ENCODE measurements around the gene CACYBP.

CACYBP gene

DNA sequence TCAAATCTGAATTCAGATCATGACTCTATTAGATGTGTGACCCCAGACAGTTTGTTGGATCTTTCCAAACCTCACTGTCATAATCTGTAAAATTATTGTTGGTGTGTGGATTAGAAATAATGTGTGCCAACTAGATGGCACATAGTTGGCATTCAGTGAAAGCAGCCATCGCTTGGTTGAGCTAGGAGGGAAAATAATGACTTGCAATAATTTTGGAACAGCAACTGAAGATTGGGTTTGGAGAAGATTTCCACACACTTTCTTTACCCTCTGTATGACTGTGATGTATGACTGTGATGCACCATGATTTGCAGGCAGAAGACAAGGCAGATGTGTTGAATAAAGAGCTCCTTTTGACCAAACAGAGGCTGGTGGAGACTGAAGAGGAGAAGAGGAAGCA, 24.0 kb upstream of the CACYBP start:
- no peak for DNase-seq

DNA sequence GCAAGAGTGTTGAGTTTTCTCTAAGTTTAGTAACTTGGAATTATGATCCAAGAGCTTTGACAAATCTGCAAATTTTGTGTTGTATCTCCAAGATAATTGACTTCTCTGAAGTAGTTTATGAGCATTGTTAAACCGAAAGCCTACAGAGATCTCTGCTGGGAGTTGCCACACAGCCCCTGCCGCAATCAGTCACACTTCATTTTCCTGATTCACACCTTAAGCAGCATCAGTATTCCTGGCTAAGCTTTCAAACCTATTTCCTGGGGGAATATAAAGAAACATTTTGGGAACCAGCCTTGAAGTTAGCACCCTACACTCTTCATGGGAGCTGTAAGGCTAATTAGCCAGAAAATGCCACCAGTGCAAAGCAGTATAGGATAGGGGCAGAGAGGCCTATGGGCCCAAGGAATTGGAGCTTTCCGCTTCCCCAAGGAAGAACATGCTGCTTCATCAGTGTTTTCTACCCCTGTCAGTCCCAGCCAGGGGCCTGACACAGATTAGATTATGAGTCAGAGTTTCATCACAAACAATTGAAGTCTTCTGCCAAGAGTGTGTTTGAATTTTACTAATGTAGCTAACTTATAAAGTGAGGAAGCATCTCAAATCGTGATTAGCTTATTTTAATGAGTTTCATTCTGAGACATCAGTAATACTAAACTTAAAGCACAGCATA, 23.2 kb upstream of the CACYBP start:
- no peak for DNase-seq

DNA sequence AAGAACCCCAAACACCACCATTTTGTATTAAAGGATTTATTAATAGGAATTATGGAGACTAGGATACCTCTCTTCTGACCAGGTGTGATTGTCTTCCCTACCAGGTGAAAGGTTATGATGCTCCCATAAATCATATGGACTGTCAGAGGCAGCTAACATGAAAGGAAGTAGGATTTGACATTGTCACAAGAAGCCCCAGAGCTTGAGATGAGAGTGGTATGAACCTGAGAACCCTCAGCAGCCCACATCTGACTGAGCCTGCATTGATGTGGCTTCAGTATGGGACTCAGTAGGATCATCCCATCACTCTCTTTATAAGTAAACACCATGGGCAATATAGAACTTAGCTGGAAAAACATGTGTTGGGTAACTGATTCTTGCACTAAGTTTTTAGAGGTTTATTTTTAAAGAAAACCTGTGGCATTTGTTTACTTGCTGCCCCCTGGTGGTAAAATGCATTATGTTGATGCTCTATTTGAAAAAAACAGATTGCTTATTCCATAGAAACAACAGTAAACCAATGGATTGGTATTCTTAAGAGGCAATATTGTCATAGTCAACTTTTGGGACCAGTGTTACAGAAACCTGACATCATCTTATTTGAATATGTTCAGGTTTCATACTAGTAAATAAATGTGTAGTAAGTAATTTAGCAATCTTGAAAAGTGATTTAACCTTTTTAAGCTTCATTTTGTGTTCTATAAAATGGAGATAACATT, 16.6 kb upstream of the CACYBP start:
- peak; percentile 77 for DNase-seq

DNA sequence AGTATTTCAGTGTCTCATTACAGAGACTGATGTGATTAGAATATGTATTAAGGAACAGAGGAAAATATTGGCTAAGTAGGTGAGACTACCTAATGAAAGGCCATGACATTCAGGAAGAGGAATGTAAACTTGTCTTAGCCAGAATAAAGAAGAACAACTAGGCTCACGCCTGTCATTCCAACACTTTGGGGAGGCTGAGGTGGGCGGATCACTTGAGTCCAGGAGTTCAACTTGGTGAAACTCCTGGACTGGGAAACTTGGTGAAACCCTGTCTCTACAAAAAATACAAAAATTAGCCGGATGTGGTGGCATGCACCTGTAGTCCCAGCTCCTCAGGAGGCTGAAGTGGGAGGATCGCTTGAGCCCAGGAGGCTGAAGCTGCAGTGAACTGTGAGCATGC, 14.8 kb upstream of the CACYBP start:
- no peak for DNase-seq

DNA sequence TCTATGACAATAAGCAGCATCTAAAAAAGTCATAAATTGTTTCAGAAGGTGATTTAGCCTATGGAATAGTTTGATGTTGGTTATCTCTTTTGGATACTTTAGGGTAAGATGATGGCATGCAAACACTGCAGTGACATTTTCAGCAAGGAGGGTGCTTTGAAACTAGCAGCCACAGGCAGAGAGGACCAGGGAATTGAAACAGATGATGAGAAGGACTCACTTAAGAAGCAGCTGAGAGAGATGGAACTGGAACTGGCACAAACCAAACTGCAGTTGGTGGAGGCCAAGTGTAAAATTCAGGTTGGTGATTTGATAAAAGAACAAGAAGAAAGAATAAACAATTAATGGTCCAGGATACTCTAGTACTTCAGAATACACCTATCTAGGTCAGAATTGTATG, 11.2 kb upstream of the CACYBP start:
- no peak for DNase-seq

DNA sequence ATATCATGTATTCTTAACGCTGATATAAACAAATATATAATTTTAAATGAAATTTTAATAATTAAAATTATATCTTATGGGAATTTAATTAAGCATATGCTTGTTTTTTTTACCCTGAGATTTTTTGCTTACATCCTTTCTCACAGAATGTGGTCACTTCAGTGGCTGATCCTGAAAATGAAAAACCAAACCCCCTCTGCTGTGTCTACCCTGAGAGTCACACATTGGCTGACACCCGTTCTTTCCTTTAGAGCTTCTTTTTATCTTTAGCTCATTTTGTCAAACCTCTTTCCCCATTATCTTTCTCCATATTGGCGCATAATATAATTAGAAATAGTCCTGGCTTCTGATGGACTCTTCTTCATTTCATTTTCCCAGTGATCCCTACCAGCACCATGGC, 10.8 kb upstream of the CACYBP start:
- DNase-seq, result no peak

DNA sequence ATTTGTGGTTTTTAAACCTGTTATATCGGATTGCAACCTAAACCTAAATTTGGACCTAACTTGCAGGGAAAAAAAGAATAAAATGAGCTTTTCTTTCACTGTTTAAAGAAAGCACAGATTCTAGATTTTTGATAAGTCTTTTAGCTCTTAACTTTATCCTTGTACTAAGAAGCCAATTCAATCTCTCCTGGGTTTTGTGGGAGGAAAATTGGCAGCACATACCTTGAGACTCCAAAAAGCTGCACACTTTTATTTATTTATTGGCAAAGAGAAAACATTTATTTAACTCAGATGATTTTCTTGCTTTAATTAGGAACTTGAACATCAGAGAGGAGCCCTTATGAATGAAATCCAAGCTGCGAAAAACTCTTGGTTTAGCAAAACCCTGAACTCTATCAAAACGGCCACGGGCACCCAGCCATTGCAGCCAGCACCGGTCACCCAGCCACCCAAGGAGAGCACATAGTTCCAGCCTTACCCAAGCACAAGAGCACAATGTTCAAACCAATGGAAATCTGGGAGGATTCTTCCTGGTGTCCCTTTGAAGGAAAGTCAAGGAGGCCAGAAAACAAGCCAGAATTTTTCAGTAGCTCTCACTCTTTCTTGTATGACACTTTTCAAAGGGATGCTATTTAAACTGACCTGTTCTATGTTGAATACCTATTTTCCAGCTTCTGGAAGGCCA, 10.1 kb upstream of the CACYBP start:
- DNase-seq, result no peak

DNA sequence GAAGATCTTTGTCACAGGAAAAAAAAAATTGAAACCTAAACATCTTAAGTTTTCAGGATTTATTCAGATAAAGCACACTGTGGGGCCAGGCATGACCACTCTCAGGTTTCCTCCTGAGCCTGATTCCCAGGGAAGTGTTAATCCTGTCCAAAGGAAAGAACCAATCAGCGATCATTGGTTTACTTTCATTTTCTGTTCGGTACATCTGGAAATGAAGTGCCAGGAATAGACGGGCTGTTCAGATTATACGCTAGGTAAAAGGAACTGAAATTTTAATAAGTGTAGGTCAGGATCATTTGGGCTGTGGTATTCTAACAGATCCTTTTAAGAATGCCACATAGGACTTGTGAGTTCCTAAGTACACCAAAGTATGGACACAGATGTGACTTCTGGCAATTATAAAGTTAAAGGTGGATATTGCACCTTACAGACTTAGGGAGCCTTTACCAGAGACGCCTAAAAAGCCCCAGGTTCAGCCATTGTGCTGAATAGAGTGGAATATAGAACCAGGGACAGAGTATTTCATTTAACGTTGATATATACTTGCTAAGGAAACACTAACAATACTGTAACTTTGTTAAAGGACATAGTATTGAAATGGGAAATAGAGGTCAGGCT, 9.3 kb upstream of the CACYBP start:
- DNase-seq, result peak; percentile 56

DNA sequence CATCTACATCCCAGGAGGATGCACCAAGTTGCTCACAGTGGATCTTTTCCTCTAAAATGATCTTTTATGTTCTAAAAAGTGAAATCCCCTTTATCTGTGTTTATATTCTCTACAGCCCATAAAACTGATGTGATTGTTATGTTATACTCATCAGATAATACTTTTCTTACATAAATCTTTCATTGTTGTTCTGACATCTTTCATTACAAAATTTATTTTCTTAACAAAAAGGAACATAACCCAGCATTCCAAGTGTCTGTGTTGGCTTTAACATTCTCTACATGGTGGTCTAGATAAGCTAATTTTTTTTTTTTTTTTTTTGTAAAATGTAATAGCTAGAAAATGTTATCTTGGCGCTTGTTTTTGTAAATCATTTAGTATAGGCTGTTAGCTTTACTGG, 8.3 kb upstream of the CACYBP start:
- DNase-seq, result no peak

DNA sequence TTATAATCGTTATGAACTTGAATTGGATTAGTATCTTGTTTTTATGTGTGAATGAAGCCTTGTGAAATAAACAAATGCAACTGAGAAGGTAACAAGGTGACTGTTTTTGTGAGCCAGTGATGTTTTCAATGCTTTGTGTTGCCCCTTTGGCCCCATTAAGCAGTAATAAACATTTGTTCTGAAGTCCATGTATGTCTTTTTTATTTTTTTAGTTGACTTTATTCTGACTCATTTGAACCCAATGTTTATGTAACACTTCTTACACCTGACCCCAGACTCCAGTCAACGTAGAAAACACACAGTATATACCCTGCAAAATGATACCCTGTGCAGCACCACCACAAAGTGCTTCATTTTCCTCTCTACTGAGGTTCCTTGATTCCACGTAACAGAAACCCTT, 4.6 kb upstream of the CACYBP start:
- DNase-seq, result no peak

DNA sequence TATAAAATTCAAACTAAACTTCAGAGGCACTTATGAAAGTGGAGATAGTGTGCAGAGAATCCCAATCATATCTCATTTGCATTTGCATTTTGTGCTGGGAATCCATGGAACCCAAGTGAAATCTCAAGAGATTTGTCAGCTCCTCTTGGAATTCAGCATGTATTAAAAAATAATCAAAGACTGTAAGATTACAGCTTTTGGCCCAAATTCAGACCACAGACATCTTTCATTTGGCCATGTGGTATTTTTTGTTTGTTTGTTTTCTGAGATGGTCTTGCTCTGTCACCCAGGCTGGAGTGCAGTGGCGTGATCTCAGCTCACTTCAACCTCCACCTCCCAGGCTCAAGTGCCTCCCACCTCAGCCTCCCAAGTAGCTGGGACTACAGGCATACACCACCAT, 3.8 kb upstream of the CACYBP start:
- DNase-seq, result no peak

DNA sequence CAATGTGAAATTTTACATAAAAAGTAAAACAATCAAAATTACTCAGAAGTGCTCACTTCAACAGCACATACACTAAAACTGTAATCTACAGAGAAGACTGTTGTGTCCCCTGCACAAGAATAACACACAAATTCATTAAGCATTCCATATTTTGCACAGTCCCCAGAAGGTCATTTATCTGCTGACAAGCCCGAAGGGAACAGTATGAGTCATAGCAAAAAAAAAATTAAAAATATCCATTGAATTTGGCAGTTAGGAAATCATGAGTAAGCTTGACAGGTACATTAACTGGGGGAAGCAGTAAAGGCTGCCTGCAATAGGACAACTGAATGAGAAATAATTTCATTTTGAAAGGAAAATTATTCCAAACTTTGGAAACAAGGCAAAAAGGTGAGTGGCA, 3.3 kb upstream of the CACYBP start:
- no peak for DNase-seq

DNA sequence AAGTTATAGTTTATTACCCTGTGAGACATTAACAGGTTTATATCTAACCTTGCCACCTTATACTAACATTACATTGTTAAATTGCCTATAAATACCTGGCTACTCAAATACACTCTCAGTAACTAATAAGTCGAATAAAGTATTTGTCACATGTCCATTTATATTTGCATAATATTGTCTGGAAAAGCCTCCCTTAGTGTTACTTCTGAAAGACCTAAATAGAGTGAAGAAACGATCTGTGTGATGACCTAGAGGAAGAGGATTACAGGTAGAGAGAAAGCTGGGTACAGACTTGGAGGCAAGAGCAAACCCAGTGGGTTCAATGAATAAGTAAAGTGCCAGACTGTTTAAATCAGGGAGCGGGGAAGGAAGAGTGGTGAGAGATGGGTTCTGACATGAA, 2.7 kb upstream of the CACYBP start:
- DNase-seq, result no peak

DNA sequence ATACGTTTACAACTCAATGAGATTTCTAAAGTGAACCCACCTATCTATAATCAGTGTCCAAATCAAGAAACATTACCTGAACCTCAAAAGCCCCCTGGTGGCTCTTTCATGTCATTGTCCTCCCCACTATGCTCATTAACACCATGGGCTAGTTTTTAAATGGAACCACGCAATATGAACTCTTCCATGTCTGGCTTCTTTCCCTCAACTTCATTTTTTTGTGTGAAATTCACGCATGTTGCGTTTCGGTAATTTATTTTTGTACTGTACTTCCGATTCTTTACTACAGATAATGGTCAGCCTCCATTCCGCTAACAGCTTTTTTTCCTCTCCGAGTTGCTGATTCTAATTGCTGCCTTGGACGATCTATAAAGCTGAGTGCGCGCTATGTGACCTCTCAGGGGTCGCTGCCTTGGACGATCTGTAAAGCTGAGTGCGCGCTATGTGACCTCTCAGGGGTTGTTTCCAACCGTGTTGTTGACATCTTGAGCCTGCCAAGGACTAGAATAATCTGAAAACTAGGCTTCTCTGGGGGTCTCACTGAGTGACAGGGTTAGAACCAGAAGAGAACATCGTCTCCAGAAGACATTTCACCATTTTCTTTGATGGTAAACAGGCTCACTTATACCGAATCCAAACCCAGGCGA, 1.1 kb upstream of the CACYBP start:
- peak; percentile 84 for DNase-seq

DNA sequence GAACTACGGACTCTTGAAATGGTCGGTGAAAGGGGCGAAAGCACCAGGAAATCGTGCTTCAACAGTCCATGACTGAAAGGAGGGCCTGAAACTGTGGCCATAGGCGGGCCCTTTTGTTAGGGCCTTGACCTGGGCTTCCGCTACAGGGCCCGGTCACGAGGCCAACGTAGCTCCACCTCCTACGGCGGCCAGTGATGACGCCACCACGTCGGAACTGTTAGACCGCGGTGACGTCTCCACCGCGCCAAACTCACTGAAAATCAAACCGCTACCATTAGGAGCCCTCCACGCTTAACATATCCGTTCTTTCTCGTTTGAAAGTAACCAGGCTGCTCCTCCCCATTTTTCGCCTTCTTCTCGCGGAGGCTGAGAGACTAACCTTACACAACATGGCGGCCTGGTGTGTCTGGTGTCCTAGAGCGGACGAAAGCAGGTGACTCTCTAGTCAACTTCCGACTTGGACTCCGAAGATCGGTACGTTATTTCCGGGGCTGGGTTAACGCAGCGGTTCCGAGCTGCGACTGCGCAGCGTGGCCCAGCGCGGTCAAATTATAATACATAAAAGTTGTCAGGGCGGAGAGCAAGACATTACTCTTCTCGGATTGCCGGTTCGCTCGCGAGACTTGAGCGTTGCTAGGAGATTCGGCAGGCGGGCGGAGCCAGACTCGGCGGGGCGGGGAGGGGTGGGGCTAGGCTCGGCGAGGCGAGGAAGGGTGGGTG, 371 bp upstream of the CACYBP start:
- DNase-seq, result peak; percentile 99

DNA sequence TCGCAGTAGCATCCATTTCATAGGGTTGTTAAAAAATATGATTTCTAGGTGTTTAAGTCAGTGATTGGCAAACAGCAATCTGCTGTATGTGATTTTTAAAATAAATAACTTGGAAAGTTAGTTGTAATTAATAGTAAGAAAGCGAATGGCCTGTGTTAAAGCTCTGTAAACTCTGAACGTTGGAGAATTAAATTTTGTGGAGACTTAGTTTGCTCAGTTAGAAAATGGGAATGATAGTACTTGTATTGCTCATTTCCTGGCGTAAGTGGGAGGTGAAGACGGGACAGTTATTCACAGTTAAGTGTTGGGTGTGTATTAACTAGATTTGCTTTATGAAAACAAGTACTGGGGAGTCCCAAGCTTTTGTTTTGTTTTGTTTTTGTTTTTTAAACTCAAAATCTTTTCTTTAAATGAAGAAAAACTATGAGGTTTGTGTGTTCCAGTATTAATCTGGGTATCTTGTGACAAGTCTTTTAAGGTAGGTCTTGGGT, 995 bp downstream of the CACYBP start:
- peak; percentile 23 for DNase-seq

DNA sequence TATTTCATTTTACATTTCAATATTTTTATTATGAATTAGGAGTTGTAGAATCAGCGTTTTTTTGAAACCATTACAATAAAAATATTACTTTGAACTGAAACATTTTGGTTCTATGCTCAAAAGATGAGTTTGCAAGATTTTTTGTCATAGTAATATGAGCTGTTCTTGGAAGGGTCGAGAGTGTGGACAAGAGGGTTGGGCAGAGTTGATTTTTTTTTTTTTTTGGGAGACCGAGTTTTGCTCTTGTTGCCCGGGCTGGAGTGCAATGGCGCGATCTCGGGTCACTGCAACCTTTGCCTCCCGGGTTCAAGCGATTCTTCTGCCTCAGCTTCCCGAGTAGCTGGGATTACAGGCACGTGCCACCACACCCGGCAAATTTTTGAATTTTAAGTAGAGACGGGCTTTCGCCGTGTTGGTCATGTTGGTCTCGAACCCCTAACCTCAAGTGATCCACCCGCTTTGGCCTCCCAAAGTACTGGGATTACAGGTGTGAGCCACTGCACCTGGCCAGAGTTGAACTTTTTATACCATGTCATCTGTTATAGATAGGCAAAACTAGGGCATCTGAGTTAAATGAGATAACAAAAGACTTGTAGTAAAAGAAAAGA, 3.3 kb downstream of the CACYBP start:
- DNase-seq, result no peak

DNA sequence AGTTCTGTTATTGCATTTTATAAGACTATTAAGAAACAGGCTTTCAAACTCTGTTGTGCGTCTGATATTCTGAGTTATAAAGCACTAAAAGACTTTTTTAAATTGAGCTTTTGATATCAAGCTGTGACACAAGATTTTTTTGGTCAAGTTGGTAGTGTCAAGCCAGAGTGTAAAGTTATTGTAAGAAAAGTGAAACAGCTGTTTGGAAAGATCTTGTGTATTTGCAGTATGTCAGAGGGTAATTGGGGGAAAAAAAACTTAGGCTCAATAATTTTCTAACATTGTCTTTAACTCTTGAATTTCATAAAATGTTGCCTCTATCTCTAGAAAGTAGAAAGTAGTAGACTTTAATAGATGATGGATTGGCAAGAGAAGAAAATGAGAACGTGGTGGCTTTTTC, 3.8 kb downstream of the CACYBP start:
- no peak for DNase-seq

DNA sequence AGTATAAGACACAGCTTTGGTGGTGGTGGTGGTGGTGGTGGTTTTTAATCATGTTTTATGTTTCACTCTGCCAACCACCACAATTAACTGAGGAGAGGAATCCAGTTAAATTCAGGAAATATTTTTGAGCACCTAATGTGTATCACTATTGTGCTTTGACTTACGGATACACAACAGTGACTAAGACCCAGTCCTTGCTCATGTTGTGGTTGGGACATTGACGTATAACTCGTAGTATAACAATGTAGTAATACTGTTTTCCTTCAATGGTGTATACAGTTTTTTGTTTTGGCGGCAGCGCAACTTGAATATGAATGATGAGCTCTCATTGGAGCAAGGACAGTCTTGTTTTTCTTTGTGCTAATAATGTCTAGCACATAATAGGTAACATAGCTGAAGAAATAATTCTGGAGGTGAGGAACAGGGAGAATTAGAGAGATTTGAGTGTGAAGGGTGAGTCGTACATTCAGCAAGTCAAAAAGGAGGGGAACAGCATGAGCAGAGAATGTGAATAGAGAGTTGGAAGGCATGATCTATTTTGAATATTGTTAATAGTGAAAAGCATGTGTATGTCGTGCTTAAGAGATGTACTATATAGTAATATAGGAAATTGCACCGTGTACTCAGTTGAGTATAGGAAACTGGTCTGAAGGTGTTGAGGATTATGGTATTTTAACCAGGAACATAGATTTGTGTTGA, 5.5 kb downstream of the CACYBP start:
- DNase-seq, result no peak

DNA sequence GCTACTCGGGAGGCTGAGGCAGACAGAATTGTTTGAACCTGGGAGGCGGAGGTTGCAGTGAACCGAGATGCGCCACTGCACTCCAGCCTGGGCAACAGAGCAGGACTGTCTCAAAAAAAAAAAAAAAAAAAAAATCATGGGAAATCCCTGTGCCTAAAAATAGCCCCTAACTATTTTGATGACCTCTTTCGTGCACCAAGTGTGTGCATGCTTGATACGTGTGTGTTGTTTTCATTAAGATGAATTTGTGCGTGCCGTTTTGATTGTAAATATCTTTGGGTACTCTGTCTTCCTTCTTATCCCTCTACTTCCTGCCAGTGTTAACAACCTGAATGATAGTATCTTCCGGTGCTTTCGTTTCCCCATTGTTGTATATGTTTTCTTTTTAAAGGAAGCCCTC, 9.8 kb downstream of the CACYBP start:
- DNase-seq, result no peak

DNA sequence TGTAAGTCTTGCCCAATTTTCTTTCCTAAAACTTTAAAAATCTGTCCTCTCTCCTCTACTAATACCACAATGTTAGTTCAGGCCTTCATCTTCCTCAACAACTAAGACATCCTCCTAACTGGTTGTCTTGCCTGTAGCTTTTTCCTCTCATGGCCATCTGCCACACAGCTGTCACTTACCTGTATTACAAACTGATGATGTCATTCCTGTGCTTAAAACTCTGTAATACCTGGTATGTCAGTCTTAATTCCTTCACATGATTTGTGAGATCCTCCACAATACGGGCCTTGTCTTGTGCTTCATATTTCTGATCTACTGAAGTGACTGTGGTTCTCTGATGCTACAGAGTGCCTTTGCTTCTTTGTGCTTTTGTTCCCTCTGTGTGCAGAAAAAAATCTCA, 13.7 kb downstream of the CACYBP start:
- DNase-seq, result no peak

All from CD4-positive, alpha-beta T cell treated with Interleukin-10 for 1 hour (primary cell).